PC-9 (cell line): ENCODE results near the gene GOLGA8O.
"Not testable (repeated sequence)": the region's sequence is repeated elsewhere in the genome, so short reads cannot be mapped to it uniquely, and the experiment has no call there.

ENCODE experiments used
- CTCF ChIP-seq: fragments of 200-600 bp; sonication (generic); conservative IDR thresholded peaks from 2 replicates; pipeline ENCODE4 v1.6.1; 2017; ENCODE audit warnings: mixed run types, antibody characterized with exemption, mild to moderate bottlenecking, moderate library complexity
- EZH2 ChIP-seq: fragments of 200-600 bp; sonication (generic); IDR thresholded peaks from 2 replicates; pipeline ENCODE4 v1.8.0; 2017; ENCODE audit warnings: antibody characterized with exemption, low read depth

- TF ChIP-seq CTCF, EZH2: not testable (repeated sequence)
Measured at GRCh38 chr15:32426511-32426910, 28.9 kb downstream of the GOLGA8O start.
